Uterus (tissue), 2 donors: ENCODE data around the gene CCM2.

Source experiments
- CTCF ChIP-seq, 4 experiments: fragments of 200-600 bp in 2 of 4; fragments of 450-650 bp in 2 of 4; sonication (generic) in 2 of 4; IDR thresholded peaks; one replicate each; pipeline ENCODE4 v1.5.1; 2016 to 2019; ENCODE audit warnings: antibody characterized with exemption in 4 of 4, mild to moderate bottlenecking in 2 of 4, moderate library complexity in 1 of 4
- POLR2A ChIP-seq, 2 donors: fragments of 450-650 bp; IDR thresholded peaks; one replicate each; pipeline ENCODE4 v1.6.1; 2016; ENCODE audit warnings: antibody characterized with exemption in 2 of 2, mild to moderate bottlenecking in 1 of 2, moderate library complexity in 1 of 2

GRCh38 chr7:44969049-44969700 is 30.8 kb upstream of the CCM2 start:
- TF ChIP-seq POLR2A (IDR thresholded peaks at IDR 0.05) = no peak
- no peak for TF ChIP-seq CTCF (IDR thresholded peaks at IDR 0.05)
